ENCODE results near the gene ZBTB20.

Gene ZBTB20

GRCh38 chr3:114739627-114740026, 407.5 kb downstream of the ZBTB20 start:
- Histone ChIP-seq H3K4me1 (ENCODE audit: control insufficient read depth, insufficient read depth, low read length, poor library complexity, severe bottlenecking) (peaks cover 1% of the 10 kb centered on the region), H3K36me3 (ENCODE audit: control insufficient read depth, insufficient read depth, low read length) (no peaks in the 10 kb centered on the region), H3K9me3 (ENCODE audit: control insufficient read depth, low read length) (no peaks in the 10 kb centered on the region), H3K4me3 (ENCODE audit: extremely low read depth, insufficient read depth, low read length, poor library complexity, severe bottlenecking) (no peak overlapping the region), H3K27ac (ENCODE audit: low read depth, low read length, severe bottlenecking) (no peak overlapping the region)
- 100% methylated on average over 1 of the region's 1 CpG; no CpG with 5 or more reads in 1 of the 2 experiments for WGBS, 2 experiments (ENCODE audit: insufficient coverage in 2 of 2)

- Histone ChIP-seq H3K4me1 (ENCODE audit: control insufficient read depth, insufficient read depth, low read length, poor library complexity, severe bottlenecking) (peaks cover 4% of the 10 kb centered on the region), H3K4me3 (ENCODE audit: extremely low read depth, insufficient read depth, low read length, poor library complexity, severe bottlenecking) (no peak overlapping the region), H3K36me3 (ENCODE audit: control insufficient read depth, insufficient read depth, low read length) (no peaks in the 10 kb centered on the region), H3K27ac (ENCODE audit: low read depth, low read length, severe bottlenecking) (no peak overlapping the region), H3K9me3 (ENCODE audit: control insufficient read depth, low read length) (no peaks in the 10 kb centered on the region)
- 0 to 100% methylated on average over 1 of the region's 3 CpGs for WGBS, 2 experiments (ENCODE audit: insufficient coverage in 2 of 2)
Observed at GRCh38 chr3:114732353-114732752, 414.7 kb downstream of the ZBTB20 start.

GRCh38 chr3:114730397-114730796, 416.7 kb downstream of the ZBTB20 start:
- Histone ChIP-seq H3K4me3 (ENCODE audit: extremely low read depth, insufficient read depth, low read length, poor library complexity, severe bottlenecking) (no peak overlapping the region), H3K27ac (ENCODE audit: low read depth, low read length, severe bottlenecking) (no peak overlapping the region), H3K9me3 (ENCODE audit: control insufficient read depth, low read length) (no peaks in the 10 kb centered on the region), H3K36me3 (ENCODE audit: control insufficient read depth, insufficient read depth, low read length) (no peaks in the 10 kb centered on the region), H3K4me1 (ENCODE audit: control insufficient read depth, insufficient read depth, low read length, poor library complexity, severe bottlenecking) (peaks cover 4% of the 10 kb centered on the region)
- 73 to 91% methylated on average over 1 of the region's 1 CpG for WGBS, 2 experiments (ENCODE audit: insufficient coverage in 2 of 2)

GRCh38 chr3:114727373-114727772, 419.7 kb downstream of the ZBTB20 start:
- Histone ChIP-seq H3K36me3 (ENCODE audit: control insufficient read depth, insufficient read depth, low read length) (no peaks in the 10 kb centered on the region), H3K9me3 (ENCODE audit: control insufficient read depth, low read length) (no peaks in the 10 kb centered on the region), H3K4me3 (ENCODE audit: extremely low read depth, insufficient read depth, low read length, poor library complexity, severe bottlenecking) (no peak overlapping the region), H3K4me1 (ENCODE audit: control insufficient read depth, insufficient read depth, low read length, poor library complexity, severe bottlenecking) (peaks cover 2% of the 10 kb centered on the region), H3K27ac (ENCODE audit: low read depth, low read length, severe bottlenecking) (no peak overlapping the region)
- WGBS, 2 experiments (ENCODE audit: insufficient coverage in 2 of 2) = 90% methylated on average over 1 of the region's 1 CpG; no CpG with 5 or more reads in 1 of the 2 experiments

GRCh38 chr3:114725966-114726365, 421.1 kb downstream of the ZBTB20 start:
- Histone ChIP-seq H3K4me1 (ENCODE audit: control insufficient read depth, insufficient read depth, low read length, poor library complexity, severe bottlenecking) (no peaks in the 10 kb centered on the region), H3K4me3 (ENCODE audit: extremely low read depth, insufficient read depth, low read length, poor library complexity, severe bottlenecking) (no peak overlapping the region), H3K36me3 (ENCODE audit: control insufficient read depth, insufficient read depth, low read length) (no peaks in the 10 kb centered on the region), H3K9me3 (ENCODE audit: control insufficient read depth, low read length) (no peaks in the 10 kb centered on the region), H3K27ac (ENCODE audit: low read depth, low read length, severe bottlenecking) (no peak overlapping the region)
- 90 to 100% methylated on average over 2 to 3 of the region's 3 CpGs for WGBS, 2 experiments (ENCODE audit: insufficient coverage in 2 of 2)

- no peaks in the 10 kb centered on the region for H3K36me3 ChIP-seq (ENCODE audit: control insufficient read depth, insufficient read depth, low read length)
- 100% methylated on average over 1 of the region's 1 CpG; no CpG with 5 or more reads in 1 of the 2 experiments for WGBS, 2 experiments (ENCODE audit: insufficient coverage in 2 of 2)
- H3K4me3 ChIP-seq (ENCODE audit: extremely low read depth, insufficient read depth, low read length, poor library complexity, severe bottlenecking) = no peak overlapping the region
- H3K4me1 ChIP-seq (ENCODE audit: control insufficient read depth, insufficient read depth, low read length, poor library complexity, severe bottlenecking) = no peaks in the 10 kb centered on the region
- H3K9me3 ChIP-seq (ENCODE audit: control insufficient read depth, low read length) = no peaks in the 10 kb centered on the region
- no peak overlapping the region for H3K27ac ChIP-seq (ENCODE audit: low read depth, low read length, severe bottlenecking)
Observed at GRCh38 chr3:114722530-114722929, 424.6 kb downstream of the ZBTB20 start.

GRCh38 chr3:114721864-114722263, 425.2 kb downstream of the ZBTB20 start:
- H3K9me3 ChIP-seq (ENCODE audit: control insufficient read depth, low read length) = no peaks in the 10 kb centered on the region
- no CpG with 5 or more reads among the region's 2 CpGs for WGBS, 2 experiments (ENCODE audit: insufficient coverage in 2 of 2)

GRCh38 chr3:114721209-114721608, 425.9 kb downstream of the ZBTB20 start:
- Histone ChIP-seq H3K4me3 (ENCODE audit: extremely low read depth, insufficient read depth, low read length, poor library complexity, severe bottlenecking) (no peak overlapping the region), H3K9me3 (ENCODE audit: control insufficient read depth, low read length) (no peaks in the 10 kb centered on the region), H3K36me3 (ENCODE audit: control insufficient read depth, insufficient read depth, low read length) (no peaks in the 10 kb centered on the region), H3K4me1 (ENCODE audit: control insufficient read depth, insufficient read depth, low read length, poor library complexity, severe bottlenecking) (no peaks in the 10 kb centered on the region), H3K27ac (ENCODE audit: low read depth, low read length, severe bottlenecking) (no peak overlapping the region)
- WGBS, 2 experiments (ENCODE audit: insufficient coverage in 2 of 2) = 90 to 100% methylated on average over 1 of the region's 3 CpGs

More at GRCh38 chr3:114721864-114722263, 425.2 kb downstream of the ZBTB20 start:
- H3K36me3 ChIP-seq (ENCODE audit: control insufficient read depth, insufficient read depth, low read length) = no peaks in the 10 kb centered on the region
- no peaks in the 10 kb centered on the region for H3K4me1 ChIP-seq (ENCODE audit: control insufficient read depth, insufficient read depth, low read length, poor library complexity, severe bottlenecking)
- H3K27ac ChIP-seq (ENCODE audit: low read depth, low read length, severe bottlenecking) = no peak overlapping the region
- no peak overlapping the region for H3K4me3 ChIP-seq (ENCODE audit: extremely low read depth, insufficient read depth, low read length, poor library complexity, severe bottlenecking)

GRCh38 chr3:114718898-114719210, 428.2 kb downstream of the ZBTB20 start:
- H3K27ac ChIP-seq (ENCODE audit: low read depth, low read length, severe bottlenecking) = no peak overlapping the region

GRCh38 chr3:114718071-114718897, 428.8 kb downstream of the ZBTB20 start:
- Histone ChIP-seq H3K36me3 (ENCODE audit: control insufficient read depth, insufficient read depth, low read length) (no peaks in the 10 kb centered on the region), H3K4me3 (ENCODE audit: extremely low read depth, insufficient read depth, low read length, poor library complexity, severe bottlenecking) (no peak overlapping the region), H3K27ac (ENCODE audit: low read depth, low read length, severe bottlenecking) (no peak overlapping the region), H3K4me1 (ENCODE audit: control insufficient read depth, insufficient read depth, low read length, poor library complexity, severe bottlenecking) (no peaks in the 10 kb centered on the region), H3K9me3 (ENCODE audit: control insufficient read depth, low read length) (no peaks in the 10 kb centered on the region)
- no CpG with 5 or more reads among the region's 7 CpGs for WGBS, 2 experiments (ENCODE audit: insufficient coverage in 2 of 2)

More at GRCh38 chr3:114718898-114719210, 428.2 kb downstream of the ZBTB20 start:
- H3K9me3 ChIP-seq (ENCODE audit: control insufficient read depth, low read length) = no peaks in the 10 kb centered on the region
- no peaks in the 10 kb centered on the region for H3K36me3 ChIP-seq (ENCODE audit: control insufficient read depth, insufficient read depth, low read length)
- H3K4me3 ChIP-seq (ENCODE audit: extremely low read depth, insufficient read depth, low read length, poor library complexity, severe bottlenecking) = no peak overlapping the region
- H3K4me1 ChIP-seq (ENCODE audit: control insufficient read depth, insufficient read depth, low read length, poor library complexity, severe bottlenecking) = no peaks in the 10 kb centered on the region
- WGBS, 2 experiments (ENCODE audit: insufficient coverage in 2 of 2) = no CpG with 5 or more reads among the region's 1 CpG

GRCh38 chr3:114716916-114717315, 430.2 kb downstream of the ZBTB20 start:
- Histone ChIP-seq H3K27ac (ENCODE audit: low read depth, low read length, severe bottlenecking) (no peak overlapping the region), H3K9me3 (ENCODE audit: control insufficient read depth, low read length) (no peaks in the 10 kb centered on the region), H3K36me3 (ENCODE audit: control insufficient read depth, insufficient read depth, low read length) (no peaks in the 10 kb centered on the region), H3K4me1 (ENCODE audit: control insufficient read depth, insufficient read depth, low read length, poor library complexity, severe bottlenecking) (no peaks in the 10 kb centered on the region), H3K4me3 (ENCODE audit: extremely low read depth, insufficient read depth, low read length, poor library complexity, severe bottlenecking) (no peak overlapping the region)
